Inflammatory macrophage (primary cell): Measurements from ENCODE around the gene PIK3R1.
A peak's percentile ranks its signal among the peaks of the same experiment; 100 is the strongest.

Source experiments
- DNase-seq, 2 donors: peaks; one replicate each; pipeline ENCODE4 v3.0.0-alpha.2; 2020 to 2022

PIK3R1 gene

DNA sequence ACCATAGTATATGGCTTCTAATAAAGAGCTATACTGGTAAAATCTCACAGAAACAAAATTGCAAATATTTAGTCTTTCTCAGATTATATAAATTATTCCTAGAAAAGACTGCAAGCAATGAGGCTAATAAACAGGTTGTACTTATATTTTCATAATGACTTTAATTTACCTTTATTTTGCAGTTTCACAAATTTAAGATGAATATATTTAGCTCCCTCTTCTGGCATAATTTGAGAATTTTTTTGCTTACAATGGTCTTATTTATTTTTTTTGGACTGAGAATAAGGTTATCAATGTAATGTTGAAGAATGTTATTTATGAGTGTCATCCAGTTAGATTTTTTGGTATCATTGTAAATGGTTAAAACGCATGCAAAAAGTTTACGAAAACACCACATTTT is 56.7 kb downstream of the PIK3R1 start:
- DNase-seq, result no peak

DNA sequence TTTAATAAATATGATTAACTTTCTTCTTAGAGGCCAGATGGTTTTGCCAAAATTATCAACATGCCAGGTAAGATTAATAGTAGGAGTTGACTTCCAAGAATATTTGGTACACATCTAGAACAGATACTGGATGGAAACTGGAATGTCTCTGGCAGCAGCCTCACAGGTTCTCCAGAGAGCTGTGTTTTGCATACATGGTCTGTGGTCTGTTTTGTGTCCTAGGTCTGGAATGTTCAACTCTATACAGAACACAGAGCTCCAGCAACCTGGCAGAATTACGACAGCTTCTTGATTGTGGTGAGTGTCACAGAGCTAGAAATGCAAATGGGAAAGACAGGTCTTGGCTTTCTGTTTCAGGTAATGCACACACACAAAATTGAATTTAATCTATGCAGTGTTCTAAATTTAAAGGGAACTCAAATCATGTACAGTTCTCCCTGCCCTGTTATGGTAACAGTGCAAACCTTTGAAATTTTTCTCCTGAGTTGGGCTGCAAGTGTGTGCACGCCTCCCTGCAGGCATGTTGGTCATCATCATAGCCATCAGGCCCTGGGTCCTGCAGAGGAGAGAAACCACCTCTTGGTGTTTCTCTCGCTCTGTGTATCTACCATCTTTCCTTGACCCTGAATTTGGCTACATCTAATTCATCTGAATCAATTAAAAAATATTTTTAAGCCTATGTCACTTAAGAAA is 58.3 kb downstream of the PIK3R1 start:
- DNase-seq, result no peak

DNA sequence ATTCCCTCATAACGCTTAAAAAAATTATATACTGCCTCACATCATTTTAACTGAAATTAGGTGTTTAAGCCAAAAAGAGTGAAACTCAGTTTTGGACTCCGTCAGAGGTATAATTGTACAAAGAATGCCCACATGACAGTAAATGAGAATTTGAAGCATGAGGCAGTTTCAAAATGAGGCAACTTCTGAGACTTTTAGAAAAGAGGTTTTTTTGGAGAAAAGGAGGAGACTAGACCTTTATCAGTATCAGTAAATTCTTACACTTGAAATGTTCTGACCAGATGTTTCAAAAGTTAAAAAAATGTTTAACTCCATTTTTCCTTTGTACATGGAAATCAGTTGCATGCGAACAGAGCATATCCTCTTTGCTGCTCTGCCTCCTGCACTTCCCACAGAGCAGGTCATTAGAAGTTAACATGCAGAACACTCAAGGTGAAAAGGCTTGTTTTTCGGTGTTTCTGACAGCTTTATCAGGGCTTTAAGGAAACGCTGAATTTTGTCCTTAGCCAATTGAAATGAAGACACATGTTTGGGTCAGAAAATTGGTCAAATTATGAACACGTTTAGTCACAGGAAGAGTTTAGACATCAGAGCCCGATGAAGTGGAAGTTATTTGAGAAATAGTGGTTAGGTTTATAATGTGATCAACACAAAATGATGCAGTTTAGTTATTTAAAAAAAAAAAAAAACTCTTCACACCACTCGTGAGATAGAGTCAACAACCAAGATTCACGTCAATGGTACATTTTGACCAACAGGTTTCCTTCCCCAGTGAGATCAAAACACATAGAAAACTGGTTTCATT is 59.5 kb downstream of the PIK3R1 start:
- DNase-seq, result no peak

DNA sequence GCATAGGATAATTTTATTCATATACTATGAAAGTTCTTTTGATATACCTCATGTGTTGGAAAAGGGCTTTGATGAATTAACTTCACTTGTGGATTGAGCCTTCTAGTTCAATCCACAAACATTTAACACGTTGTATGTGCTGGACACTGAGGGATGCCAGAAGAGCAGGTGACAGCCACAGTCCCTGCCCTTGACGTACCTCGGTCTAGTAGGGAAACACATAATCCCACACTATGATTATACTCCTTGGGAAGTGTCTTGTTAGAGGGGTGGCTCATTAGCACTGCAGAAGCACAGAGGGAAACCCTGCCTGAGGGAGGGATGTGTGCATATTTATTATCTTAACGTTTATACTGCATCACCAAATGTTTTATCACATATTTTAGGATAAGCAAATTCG is 61.2 kb downstream of the PIK3R1 start:
- DNase-seq, result no peak

DNA sequence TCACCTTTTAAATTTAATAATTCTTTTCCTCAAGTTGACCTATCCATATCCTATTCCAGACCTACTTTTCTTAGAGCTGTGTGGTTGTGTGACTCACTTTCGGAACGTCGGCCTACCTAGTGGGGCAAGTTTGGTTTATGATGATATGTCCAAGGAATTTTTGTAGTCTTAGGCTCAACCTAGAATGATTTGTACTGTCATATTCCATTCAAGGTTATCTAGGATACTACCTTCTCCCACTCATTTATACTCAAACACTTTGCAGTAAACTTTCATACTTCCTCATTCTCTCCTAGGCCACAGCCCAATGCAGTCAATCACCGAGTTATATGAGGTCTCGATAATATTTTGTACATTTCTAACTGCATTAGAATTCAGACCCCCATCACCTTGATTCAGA is 61.9 kb downstream of the PIK3R1 start:
- DNase-seq, result no peak

DNA sequence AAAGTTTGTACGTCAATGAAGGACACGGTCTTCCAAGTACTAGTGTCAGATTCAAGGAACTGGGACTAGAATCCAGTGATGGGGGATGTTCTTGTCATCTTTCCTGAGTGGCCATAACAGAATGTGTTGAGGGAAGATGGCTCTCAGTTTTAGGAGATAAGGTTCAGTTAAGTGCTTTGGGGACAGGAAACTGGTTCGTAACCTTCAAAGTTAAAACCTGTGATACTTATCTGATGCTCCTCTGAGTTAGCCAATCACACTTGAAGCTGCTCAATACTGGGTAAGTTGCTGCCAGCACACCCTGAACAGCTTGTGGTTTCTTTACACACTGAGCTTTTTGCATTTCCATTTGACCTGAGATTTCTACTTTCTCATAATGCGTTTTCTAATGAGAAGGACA is 64.4 kb downstream of the PIK3R1 start:
- no peak for DNase-seq

DNA sequence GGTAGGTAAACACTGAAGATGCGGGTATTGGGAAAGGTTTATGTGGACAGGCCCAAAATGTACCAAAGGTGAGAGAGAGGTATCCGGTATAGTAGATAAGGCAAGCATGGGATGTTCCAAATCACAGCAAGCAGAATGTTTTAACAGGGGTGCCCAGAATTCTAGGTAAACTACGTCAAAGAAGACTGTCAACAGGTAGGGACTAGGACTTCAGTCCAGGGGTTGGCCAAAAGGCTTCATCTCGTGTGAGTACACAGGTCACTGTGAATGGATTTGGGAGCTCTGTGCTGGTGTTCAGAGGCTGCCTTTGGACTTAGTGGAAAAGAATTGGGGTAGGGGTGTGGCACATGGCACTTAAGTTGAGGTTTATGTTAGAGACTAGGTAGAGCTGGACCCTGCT is 66.4 kb downstream of the PIK3R1 start:
- no peak for DNase-seq

DNA sequence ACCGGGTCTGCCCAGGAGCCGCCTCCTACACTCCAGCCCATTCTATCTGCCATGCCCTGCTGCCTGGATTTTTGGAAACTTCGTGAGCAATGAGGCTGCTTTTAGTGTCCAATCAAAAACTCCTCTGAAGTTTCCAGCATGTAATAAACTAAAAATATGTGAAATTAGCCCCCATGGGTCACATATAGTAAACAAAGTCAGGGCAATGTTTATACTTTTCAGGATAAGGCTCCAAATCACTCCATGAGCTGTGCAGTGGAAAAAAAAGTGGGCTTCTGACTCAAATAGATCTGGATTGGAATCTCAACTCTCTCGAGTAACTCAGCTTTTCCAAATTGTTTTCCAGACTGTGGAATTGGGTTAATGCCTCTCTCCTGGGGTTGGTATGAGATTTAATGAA is 68.2 kb downstream of the PIK3R1 start:
- peak in 1 of 2 donors; percentile 1 for DNase-seq

DNA sequence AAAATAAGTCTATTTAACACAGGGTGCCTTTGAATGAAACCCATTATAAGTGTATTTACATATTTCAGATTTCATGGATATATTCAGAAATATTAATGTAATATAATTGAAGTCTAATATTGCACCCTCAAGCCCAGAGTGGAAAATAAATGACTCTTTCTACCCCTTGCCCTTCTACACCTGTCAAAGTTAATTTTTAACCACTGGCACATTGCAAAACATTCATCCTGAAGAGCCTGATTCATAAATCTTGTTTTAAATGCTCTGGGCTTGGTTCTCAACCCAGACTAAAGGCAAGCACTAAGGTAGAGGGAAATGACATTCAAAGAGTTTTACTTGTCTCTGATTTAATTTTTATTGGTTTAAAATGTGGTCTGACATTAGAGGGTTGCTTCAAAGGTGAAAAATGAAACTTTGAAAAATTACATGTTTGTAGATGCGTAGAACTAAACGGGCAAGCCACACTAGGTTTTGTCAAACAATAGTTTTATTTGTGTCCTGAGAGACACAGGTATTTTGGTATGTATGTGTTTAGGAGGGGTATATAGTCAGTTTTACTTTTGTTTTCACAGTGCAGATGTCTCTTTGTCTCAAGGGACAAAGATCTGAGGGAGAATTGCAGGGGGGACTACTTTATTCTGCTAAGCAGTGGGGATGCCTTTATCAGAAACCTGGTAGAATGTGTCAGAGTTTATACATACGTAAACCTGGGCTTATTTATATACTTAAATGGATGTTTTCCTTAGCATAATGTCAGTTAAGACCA is 69.7 kb downstream of the PIK3R1 start:
- peak in 1 of 2 donors; percentile 1 for DNase-seq

DNA sequence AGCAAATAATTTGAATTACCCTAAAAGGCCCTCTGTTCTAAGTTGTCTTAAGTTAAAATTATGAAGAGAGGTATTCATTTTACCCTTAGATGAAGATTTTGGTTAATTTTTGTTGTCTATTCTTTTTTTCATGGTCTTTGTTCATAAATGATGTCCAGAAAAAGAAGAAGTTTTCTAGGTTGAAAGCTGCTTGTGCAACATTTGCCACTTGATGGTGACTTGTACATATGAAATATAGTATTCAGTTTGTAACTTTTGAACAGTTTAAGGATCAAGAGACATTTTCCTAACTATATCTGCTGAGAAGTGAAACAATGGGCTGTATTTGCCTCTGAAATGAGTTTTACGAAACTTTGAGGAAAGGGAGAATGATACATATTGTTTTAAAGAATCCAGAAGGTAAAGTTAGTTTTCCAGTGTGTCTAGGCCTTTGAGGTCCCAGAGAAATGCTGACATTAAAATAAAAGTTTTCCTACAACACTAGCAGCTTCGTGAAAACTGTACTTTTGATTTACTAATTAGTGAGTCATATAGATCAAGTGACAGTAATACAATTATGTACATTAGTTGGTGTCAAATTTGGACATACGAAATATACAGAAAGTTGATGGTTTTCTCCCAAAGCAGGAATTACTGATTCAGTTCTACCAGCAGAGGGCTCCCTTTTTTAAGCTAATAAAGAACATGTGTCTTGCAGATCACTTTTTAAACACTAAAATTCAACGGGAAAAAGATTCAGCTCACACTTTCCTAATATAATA is 70.5 kb downstream of the PIK3R1 start:
- DNase-seq, result peak; percentile 59 to 65

DNA sequence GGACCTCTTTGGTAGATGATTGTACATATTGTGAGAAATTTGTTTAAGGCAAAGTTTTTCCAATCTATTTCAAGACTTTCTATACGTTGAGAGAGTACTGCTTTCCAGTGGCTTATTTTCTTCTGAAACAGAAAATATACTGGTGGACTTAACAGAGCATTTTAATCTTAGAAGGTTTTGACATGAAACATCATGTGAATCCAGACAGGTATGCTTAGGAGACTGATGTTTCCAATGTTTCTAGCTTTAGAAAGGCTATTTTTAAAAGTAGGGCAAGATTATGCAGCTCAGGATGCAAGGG is 71.0 kb downstream of the PIK3R1 start:
- no peak for DNase-seq

DNA sequence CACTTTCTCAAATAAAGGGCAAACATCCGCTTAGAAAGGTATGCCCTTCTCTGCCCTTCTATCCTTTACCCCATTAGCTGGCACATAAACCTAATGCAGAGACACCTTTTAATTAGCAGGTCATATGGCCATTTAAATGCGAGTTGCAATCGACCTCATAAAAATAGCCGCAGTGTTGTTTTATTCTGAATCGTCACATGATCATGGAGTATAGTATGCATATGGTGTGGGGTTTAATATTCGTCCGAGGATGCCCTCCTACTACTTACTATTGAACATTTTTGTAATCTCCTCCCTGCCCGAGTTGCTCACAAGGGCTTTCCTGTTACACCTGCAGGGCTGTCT is 72.0 kb downstream of the PIK3R1 start:
- no peak for DNase-seq

DNA sequence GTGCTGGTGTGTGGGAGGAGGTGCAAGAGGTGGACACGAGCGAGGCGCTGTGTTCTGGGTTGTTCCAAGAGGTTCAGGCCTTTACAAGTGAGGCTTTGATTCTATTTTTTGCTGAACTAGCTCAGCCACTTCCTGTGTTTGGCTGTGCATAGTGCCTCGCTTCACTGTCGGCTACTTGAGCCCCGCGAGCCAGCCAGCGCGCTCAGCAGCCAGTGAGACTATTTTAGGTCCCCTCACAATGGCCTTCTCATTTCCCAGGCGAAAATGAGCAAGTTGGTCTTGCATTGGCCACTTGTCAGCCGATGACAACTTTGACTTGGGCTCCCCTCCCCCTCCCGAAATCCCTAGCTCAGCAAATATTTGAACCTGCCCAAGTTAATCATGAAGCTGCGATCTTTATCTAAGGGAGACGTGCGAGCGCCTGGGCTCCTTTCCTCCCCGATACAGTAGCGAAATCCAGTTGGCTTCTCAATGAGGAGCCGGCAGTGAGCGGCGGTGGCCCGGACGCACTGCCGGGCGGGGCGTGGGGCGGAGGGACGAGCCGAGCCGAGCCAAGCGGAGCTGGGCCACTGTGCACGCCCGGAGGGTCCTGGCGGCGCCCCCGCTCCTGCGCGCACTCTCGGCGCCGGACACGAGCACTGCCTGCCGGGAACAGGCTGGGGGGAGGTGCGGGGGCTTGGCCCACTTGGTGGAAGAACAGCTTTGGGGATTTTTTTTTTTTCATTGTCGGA is 72.6 kb downstream of the PIK3R1 start:
- peak; percentile 6 to 42 for DNase-seq

DNA sequence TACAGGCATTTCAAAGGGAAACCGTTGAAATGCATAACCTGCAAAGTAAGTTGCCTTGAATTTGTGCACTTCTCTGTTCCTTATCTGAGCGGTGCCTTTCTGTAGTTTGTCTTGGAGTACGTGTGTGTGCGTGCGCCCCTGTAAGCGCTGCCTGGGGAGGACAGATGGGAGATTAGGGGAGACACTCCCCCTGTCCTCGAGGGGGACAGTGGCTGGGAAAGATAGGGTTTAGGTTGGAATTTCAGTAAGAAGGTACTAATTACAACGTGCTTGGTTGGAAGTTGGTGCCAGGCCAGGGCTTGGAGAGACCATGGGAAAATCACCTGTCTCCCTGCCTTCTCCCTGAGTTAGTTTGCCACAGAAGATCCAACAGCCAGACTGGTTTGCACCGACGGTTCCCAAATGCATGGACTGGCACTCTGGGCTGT is 73.2 kb downstream of the PIK3R1 start:
- DNase-seq, result no peak

DNA sequence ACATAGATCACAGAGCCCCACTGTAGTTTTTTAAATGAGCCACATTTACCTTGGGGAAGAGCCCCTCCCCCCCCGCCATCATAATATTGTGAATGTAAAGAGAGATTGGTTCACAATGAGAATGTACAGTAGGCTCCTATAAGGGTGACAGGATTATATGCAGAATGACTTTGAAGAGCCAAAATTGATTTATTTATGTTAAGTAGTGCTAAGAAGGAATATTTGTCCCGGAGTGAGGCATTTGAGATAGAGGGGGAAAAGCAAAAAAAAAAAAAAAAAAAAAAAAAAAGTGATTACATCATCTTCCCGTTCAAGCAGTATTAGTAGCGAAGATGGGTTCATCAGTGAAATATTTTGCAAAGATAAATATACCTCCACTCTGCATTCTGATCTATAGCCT is 73.9 kb downstream of the PIK3R1 start:
- DNase-seq, result peak in 1 of 2 donors; percentile 1

DNA sequence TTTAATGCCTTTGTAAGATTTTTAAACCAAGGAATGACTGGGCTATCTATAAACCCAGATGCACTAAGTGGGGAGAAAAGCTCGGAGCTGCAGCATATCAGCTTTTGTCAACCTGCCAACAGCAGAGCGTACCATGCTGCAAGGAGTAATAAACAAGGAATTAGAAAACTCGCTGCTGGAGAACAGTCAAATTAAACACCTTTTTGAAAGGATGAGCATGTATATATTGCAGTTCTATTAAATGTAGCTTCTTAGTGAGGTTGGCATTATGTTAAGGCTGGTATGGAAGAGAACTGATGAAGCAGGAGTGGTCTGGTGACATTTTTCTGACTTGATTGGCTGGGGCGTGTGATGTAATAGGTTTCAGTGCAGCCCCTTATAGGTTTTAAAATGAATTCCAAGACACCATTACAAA is 74.7 kb downstream of the PIK3R1 start:
- peak in 1 of 2 donors; percentile 0 for DNase-seq

DNA sequence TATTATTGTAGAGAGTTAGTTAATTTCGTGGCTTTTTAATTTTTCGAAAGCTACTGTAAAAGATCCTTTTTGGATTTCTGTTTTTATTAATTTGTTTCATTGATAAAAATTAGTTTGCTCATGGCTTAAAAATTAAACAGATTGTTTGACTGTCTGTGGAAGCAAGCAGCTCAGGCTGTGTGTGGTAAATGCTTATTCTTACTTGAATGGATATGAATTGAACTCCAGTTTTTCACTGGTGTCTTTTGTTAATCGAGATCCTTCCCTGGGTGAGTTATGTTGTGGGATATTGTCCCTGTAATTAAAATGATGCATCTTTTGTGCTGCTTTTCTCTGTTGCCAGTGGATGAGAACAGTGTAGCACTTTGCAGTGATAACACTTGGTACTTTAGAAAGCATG is 75.3 kb downstream of the PIK3R1 start:
- no peak for DNase-seq

DNA sequence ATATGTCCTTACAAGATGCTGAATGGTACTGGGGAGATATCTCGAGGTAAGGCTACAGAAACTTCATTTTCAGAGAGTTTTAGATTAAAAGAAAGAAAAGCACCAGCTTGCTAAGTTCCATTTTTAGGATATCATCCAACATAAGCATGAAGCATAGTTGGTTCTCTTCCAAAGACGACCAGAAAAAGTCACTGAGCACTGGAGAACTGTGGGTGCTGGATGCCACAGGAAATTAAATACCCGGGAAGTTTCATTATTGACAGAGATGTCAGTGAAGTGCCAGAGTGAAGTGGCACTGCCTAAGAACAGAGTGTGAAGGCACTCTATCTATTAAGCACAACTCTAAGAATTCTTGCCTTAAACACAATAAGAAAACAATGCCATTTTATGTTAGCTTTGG is 76.8 kb downstream of the PIK3R1 start:
- no peak for DNase-seq

DNA sequence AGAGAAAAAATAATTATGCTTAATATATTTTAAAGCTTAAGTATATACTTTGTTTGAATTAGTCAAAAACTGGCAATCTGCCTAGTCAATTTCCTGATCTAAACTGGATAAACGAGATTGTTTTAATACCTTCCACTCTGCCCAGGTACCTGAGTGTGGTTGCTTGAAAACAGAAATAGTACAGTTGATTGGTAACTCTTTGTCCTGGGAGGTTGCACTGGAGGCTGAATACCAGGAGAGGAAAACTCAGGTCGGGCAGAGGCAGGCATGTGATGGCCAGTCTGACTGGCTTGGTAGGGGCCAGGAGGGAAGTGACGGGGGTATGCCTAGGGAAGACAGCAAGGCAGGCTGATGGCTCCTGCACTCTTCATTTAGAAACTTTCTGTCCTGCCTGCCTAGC is 80.2 kb downstream of the PIK3R1 start:
- DNase-seq, result no peak

DNA sequence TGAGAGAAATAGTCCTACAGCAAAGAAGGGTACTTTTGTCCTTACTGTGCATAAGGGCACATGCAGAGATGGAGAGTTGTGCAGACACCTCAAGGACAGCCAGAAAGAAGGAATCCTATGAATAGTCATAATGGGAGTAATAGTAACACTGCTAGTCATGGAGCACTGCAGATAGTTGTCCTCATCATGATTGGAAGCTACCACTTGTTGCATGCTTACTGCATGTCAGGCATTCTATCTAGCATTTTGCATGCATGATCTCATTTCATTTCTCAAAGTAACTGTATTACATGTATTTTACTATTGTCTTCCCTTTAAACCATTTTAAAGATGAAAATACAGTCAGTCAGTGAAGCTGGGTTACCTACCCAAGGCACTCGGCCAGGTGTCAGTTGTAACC is 81.3 kb downstream of the PIK3R1 start:
- DNase-seq, result no peak

DNA sequence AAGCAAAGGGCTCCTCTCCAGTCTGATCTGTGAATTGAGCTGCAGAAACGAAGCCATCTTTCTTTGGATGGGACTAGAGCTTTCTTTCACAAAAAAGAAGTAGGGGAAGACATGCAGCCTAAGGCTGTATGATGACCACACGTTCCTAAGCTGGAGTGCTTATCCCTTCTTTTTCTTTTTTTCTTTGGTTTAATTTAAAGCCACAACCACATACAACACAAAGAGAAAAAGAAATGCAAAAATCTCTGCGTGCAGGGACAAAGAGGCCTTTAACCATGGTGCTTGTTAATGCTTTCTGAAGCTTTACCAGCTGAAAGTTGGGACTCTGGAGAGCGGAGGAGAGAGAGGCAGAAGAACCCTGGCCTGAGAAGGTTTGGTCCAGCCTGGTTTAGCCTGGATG is 82.1 kb downstream of the PIK3R1 start:
- DNase-seq, result no peak

DNA sequence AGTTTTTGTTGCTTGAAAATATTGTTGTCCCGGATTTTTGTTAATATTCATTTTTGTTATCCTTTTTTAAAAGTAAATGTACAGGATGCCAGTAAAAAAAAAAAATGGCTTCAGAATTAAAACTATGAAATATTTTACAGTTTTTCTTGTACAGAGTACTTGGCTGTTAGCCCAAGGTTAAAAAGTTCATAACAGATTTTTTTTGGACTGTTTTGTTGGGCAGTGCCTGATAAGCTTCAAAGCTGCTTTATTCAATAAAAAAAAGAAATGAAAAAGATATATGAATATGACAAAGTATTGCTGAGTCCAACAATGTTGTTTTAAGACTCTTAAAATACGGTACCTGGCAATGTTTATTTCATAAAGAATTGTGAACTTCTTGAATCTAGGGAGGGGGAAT is 82.9 kb downstream of the PIK3R1 start:
- DNase-seq, result no peak
